ENCODE data around the gene RAX2. TPM values are rescaled to one million over a fixed set of nuclear protein-coding genes. Genes with fewer than 3 reads are reported as not detected.

The RAX2 gene
- total RNA-seq, 6 experiments from 2014 or later = not detected

- intact Hi-C loops (cut with DNase I) = no loop called here
- no peak for ATAC-seq
- no peak for TF ChIP-seq CTCF (IDR thresholded peaks at IDR 0.05)
- TF ChIP-seq POLR2A (IDR thresholded peaks at IDR 0.05) = no peak
- H3K36me3 ChIP-seq = no peaks in the 10 kb centered on the region
- no peak overlapping the region for H3K4me3 ChIP-seq
- H3K4me1 ChIP-seq = no peaks in the 10 kb centered on the region
- H3K27ac ChIP-seq = no peak overlapping the region
- 70% methylated on average over 7 of the region's 7 CpGs for WGBS (ENCODE audit: insufficient coverage, low coverage, low lambda C conversion rate, missing lambda C conversion rate)
- no peaks in the 10 kb centered on the region for H3K9me3 ChIP-seq
- no peak for DNase-seq
- H3K27me3 ChIP-seq = no peaks in the 10 kb centered on the region
These were observed 18.9 kb upstream of the RAX2 start for GRCh38 chr19:3790941-3791340.

- intact Hi-C loops (cut with DNase I) = no loop called here
- H3K4me3 ChIP-seq = no peak overlapping the region
- 58% methylated on average over 6 of the region's 6 CpGs for WGBS (ENCODE audit: insufficient coverage, low coverage, low lambda C conversion rate, missing lambda C conversion rate)
These were observed 18.2 kb upstream of the RAX2 start for GRCh38 chr19:3790209-3790734.

GRCh38 chr19:3788996-3789778 is 17.2 kb upstream of the RAX2 start:
- intact Hi-C loops (cut with DNase I) = loop anchor here in 1 of 2 donors (10.0 kb wide), 1 partner anchor 426 kb away; no protein-coding TSS in a partner anchor
- Histone ChIP-seq H3K4me1 (no peaks in the 10 kb centered on the region), H3K27ac (no peak overlapping the region), H3K36me3 (no peaks in the 10 kb centered on the region), H3K27me3 (no peaks in the 10 kb centered on the region), H3K9me3 (no peaks in the 10 kb centered on the region), H3K4me3 (no peak overlapping the region)
- 42% methylated on average over 8 of the region's 16 CpGs for WGBS (ENCODE audit: insufficient coverage, low coverage, low lambda C conversion rate, missing lambda C conversion rate)
- TF ChIP-seq POLR2A (IDR thresholded peaks at IDR 0.05) = no peak
- no peak for TF ChIP-seq CTCF (IDR thresholded peaks at IDR 0.05)
- ATAC-seq = peak in 2 of 4 donors; percentile 21 to 29
- DNase-seq = no peak

More at GRCh38 chr19:3790209-3790734, 18.2 kb upstream of the RAX2 start:
- Histone ChIP-seq H3K9me3 (no peaks in the 10 kb centered on the region), H3K27me3 (no peaks in the 10 kb centered on the region), H3K36me3 (no peaks in the 10 kb centered on the region), H3K4me1 (no peaks in the 10 kb centered on the region), H3K27ac (no peak overlapping the region)
- TF ChIP-seq CTCF (IDR thresholded peaks at IDR 0.05) (no peak), POLR2A (IDR thresholded peaks at IDR 0.05) (no peak)
- DNase-seq = no peak
- no peak for ATAC-seq

- 15% methylated on average over 9 of the region's 101 CpGs for WGBS (ENCODE audit: insufficient coverage, low coverage, low lambda C conversion rate, missing lambda C conversion rate)
- peak in 1 of 4 donors; percentile 22 for ATAC-seq
- intact Hi-C loops (cut with DNase I) = loop anchor here in 1 of 2 donors (10.0 kb wide), 1 partner anchor 429 kb away; no protein-coding TSS in a partner anchor
These were observed 14.2 kb upstream of the RAX2 start, which contains the start of gene MATK for GRCh38 chr19:3785938-3786824. Gene MATK, minus strand, starts transcription at chr19:3786381. Its CDS starts 1,246 bp downstream, at chr19:3785135.

More at GRCh38 chr19:3785938-3786824, 14.2 kb upstream of the RAX2 start, which contains the start of gene MATK:
- H3K27ac ChIP-seq = no peak within 1 kb of the TSS
- H3K4me1 ChIP-seq = no peaks in the 10 kb centered on the region
- H3K4me3 ChIP-seq = peak within 1 kb of the TSS; percentile 14 to 39 (median 26)
- DNase-seq = no peak
- H3K36me3 ChIP-seq = no peaks in the 10 kb centered on the region
- peaks cover 0 to 10% (median 0%) of the 10 kb centered on the region in 4 donors for H3K9me3 ChIP-seq
- no peak for TF ChIP-seq POLR2A (IDR thresholded peaks at IDR 0.05)
- TF ChIP-seq CTCF (IDR thresholded peaks at IDR 0.05) = no peak
- H3K27me3 ChIP-seq = no peaks in the 10 kb centered on the region
